Measurements from ENCODE around the gene MED20.

The MED20 gene

DNA sequence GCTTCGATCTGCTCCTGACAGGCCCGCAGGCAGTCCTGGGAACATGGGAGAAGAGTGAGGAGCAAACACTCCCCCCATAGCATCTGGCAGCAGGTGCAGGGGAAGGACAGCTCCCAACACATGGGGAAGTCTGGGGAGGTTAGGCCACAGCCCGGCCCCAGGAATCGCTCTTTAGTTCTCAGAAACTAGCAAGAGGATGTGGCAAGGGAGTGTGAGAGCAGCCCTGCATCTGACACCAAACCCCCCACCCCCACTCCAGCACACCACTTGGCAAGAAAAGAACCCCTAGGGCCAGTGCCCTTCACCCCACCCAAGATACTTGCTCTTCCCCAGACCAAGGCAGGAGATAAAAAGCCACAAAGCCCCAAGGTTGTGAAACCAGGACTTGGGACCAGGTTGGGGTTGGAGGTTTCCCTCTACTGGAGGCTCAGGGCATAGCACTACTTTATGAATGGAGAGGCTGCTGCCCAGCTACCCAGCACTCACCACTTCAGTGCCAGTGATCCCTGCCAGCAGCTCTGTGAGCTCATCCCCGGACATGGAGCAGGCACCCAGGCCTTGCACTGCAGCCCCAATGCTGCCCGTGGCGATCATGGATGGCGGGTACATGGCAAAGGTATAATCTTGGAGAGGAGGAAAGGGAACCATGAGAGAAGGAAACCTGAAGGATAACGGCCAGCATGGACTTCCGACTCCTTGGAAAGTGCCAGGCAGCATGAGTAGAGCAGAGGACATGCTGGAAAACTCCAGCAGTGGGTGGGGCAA is 15.3 kb upstream of the MED20 start:
- TF ChIP-seq POLR2A (IDR thresholded peaks at IDR 0.05; ENCODE audit: low read depth, low read length): no peak
- peak; percentile 89 for DNase-seq (ENCODE audit: insufficient read length, low spot score)
- FAIRE-seq: peak; percentile 86

DNA sequence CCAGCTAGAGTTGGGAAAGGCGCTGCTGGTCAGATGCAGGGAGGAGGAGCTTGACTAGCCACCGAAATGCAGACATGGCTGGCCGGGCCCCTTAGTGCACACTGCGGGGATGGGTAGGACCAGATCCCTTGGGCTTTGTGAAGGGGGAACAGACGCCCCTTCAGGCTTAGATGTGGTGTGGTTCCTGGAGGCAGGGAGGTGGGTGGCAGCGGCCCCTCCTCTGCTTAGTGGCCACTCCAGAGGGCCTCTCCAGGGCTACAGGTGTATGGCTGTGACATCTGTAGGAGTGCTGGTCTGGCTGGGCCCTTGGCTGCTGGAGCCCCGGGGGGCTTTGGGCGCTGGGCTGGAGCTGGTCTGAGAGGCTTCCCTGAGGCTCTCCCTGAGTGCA is 14.7 kb upstream of the MED20 start:
- no peak for TF ChIP-seq POLR2A (IDR thresholded peaks at IDR 0.05; ENCODE audit: low read depth, low read length)
- no peak for FAIRE-seq
- DNase-seq (ENCODE audit: insufficient read length, low spot score): no peak

DNA sequence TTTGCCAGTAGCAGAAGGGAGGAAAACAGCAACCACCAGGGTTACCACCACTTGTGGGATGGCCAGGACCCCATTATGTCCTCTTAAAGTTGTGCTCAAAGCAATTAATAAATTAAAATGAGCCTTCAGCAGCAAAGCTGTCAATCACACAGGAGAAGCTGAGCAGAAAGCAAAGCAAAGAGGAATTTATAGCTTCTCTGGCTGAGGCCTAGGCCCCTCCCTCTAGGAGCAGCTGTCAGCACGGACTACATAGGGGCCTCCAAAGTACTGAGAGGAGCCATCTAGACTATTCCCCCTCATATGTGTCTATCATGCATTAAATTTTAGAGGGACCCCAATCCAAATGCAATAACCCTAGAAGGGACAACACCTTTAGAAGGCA is 14.2 kb upstream of the MED20 start:
- FAIRE-seq: no peak
- no peak for DNase-seq (ENCODE audit: insufficient read length, low spot score)
- no peak for TF ChIP-seq POLR2A (IDR thresholded peaks at IDR 0.05; ENCODE audit: low read depth, low read length)

DNA sequence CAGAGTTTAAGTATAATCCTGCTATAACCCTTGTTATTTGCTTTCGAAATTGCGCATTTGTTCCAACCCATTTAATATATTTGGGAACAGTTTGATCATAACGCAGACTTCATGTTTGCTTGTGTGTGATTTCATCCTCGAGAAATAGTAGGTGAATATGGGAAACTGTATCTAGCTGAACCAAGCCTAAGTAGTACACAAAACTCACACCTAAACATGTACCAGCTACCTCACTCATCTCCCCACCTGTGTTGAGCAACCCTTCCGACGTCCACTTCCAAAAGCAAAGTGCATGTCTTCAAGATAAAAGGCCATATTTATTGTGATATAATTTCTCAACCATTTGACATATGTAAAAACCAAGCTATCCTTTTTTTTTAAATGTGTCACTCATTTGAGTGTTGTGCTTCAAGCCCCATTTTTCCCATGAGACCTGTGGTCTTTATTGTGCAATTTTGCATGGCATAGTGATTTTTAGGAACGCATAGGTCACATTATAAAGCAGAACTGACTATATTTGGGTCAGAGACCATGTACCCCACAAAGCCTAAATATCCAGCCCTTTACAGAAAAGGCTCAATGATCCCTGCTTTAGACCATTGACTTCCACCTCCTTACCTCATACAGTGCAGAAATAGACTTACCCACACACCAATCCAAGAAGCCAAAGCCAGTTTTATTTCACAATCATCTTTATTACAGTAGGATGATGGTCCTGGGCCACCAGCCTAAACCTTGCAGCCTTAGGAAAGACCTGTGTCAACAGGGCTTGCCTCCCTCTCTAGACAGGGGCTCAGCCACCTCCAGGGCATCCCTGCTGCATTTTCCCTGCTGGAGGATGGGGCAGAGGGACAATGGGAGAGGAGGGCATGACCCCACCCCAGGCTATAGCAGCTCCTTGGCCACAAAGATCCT is 13.6 kb upstream of the MED20 start:
- no peak for TF ChIP-seq POLR2A (IDR thresholded peaks at IDR 0.05; ENCODE audit: low read depth, low read length)
- no peak for FAIRE-seq
- no peak for DNase-seq (ENCODE audit: insufficient read length, low spot score)

DNA sequence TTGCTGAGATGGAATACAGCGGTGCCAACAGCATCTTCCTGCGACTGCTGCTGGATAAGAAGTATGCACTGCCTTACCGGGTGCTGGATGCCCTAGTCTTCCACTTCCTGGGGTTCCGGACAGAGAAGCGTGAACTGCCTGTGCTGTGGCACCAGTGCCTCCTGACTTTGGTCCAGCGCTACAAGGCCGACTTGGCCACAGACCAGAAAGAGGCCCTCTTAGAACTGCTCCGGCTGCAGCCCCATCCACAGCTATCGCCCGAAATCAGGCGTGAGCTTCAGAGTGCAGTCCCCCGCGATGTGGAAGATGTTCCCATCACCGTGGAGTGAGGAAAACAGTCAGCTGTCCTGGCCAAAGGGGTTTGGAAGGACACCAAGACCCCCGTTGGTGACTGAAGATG is 11.4 kb upstream of the MED20 start:
- FAIRE-seq: no peak
- no peak for TF ChIP-seq POLR2A (IDR thresholded peaks at IDR 0.05; ENCODE audit: low read depth, low read length)
- DNase-seq (ENCODE audit: insufficient read length, low spot score): no peak

DNA sequence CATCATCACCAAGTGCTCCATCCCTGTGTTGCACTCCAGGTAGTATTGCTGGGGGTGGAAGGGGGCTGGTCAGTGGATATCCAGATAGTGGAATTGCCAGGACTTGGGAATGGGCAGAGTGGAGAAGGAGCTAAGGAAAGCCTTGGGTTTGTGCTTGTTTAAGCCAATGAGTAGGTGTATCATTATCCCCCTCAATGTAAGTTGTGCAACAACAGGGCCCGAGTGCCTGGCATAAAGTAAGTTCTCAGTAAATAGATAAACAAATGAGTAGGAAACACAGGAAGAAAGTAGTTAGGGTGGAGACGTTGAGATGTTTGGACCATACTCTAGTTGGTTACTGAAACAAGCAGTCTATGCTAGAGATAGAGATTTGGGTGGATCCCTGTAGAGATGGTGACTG is 10.9 kb upstream of the MED20 start:
- no peak for TF ChIP-seq POLR2A (IDR thresholded peaks at IDR 0.05; ENCODE audit: low read depth, low read length)
- no peak for FAIRE-seq
- DNase-seq (ENCODE audit: insufficient read length, low spot score): no peak

DNA sequence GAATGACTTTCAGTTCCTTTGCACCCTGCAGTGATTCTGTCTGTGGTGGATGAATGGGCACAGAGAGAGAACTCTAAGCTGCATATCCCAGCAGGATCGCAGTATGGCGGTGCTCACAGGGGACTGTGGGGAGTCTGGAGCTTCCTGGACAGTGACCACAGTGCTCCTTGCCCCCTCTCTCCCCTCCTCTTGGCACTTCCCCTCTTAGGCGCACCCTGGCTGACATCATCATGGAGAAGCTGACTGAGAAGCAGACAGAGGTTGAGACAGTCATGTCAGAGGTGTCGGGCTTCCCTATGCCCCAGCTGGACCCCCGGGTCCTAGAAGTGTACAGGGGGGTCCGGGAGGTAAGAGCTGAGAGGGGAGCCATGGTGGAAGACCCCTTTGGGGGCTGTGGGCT is 9.0 kb upstream of the MED20 start:
- FAIRE-seq (no peak), DNase-seq (ENCODE audit: insufficient read length, low spot score) (no peak)
- TF ChIP-seq POLR2A (IDR thresholded peaks at IDR 0.05; ENCODE audit: low read depth, low read length): no peak

DNA sequence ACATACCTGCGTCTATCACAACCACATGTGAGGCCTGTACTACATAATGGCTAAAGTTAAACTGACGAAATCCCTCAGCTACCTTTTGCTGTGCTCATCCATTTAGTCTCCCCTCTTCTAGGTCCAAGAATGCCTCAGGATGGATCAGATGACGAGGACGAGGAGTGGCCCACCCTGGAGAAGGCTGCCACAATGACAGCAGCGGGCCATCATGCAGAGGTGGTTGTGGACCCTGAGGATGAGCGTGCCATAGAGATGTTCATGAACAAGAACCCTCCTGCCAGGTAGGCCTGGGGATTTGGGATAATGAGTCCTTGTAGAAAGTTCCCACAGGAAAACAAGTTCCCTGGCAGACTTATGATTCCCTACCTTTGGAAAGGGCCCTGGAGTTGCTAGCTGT is 6.3 kb upstream of the MED20 start:
- no peak for TF ChIP-seq POLR2A (IDR thresholded peaks at IDR 0.05; ENCODE audit: low read depth, low read length)
- DNase-seq (ENCODE audit: insufficient read length, low spot score) (no peak), FAIRE-seq (no peak)

DNA sequence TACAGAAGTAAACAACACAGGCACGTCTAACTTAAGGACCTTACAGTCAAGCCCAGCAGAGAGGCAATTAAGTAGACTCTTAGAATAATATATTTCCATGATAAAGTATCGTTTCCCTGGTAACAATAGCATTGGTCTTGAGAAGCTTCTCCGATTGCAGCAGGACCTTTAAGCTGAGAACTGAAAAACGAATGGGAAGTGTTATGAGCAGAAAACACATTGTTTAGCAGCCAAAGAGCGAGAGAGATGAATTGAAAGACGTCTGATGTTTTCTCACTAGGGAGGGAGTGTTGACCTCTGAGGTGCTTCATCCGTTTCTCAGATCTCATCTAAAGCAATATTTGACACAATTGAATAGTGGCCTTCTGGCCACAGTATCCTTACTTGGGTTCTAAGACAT is 1.2 kb upstream of the MED20 start:
- no peak for TF ChIP-seq POLR2A (IDR thresholded peaks at IDR 0.05; ENCODE audit: low read depth, low read length)
- DNase-seq (ENCODE audit: insufficient read length, low spot score) (no peak), FAIRE-seq (no peak)

DNA sequence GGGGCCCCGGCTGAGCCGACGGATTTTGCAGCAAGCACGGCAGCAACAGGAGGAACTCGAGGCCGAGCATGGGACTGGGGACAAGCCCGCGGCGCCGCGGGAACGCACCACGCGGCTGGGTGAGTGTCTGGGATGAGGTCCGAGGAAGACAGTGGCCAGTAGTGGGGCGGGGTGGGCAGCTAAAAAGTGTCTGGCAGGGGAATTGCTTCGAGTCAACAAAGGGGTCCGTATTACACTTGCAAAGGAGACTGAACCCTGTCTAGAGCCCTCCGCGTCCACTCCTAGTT is 716 bp upstream of the MED20 start:
- TF ChIP-seq POLR2A (IDR thresholded peaks at IDR 0.05; ENCODE audit: low read depth, low read length): no peak
- FAIRE-seq: no peak
- no peak for DNase-seq (ENCODE audit: insufficient read length, low spot score)

DNA sequence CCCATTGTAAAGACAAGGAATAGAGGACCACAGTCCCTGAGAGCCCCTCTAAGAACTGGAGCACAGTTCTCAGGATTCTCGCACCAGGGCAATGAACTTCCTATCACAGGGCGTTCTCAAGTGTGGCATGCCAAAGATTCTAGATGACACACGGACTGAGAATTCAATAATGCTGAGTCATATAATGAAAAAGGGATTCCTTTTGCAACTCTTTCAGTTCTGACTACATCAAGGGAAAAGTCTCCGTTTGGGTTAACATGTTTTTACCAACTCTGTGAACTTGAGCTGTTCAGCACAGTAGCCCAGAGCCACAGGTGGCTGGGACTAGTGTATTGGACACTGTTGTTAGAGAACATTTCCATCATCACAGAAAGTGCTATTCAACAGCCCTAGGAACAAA is 3.4 kb downstream of the MED20 start:
- FAIRE-seq: peak; percentile 95
- TF ChIP-seq POLR2A (IDR thresholded peaks at IDR 0.05; ENCODE audit: low read depth, low read length): no peak
- peak; percentile 63 for DNase-seq (ENCODE audit: insufficient read length, low spot score)

DNA sequence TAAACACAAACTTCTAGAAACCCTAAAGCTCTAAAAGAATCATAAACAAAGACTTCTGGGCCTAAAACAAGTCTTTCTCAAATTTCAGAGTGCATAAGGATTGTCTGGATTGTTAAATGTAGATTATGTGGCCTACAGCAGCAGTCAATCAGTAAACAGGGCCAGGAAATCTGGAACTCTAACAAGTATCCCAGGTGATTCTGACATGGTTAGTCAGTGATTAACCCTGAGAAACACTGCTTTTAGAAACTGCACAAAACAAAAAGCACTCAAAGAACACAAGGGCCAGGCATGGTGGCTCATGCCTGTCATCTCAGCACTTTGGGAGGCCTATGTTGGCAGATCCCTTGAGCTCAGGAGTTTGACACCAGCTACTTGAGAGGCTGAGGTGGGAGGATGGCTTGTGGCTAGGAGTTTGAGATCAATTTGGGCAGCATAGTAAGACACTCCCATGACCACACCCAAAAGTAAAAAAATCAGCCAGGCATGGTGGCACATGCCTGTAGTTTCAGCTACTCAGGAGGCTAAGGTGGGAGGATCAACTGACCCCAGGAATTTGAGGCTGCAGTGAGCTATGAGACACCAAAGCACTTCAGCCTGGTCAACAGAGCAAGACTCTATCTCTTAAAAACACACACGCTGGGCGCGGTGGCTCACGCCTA is 5.9 kb downstream of the MED20 start:
- no peak for TF ChIP-seq POLR2A (IDR thresholded peaks at IDR 0.05; ENCODE audit: low read depth, low read length)
- FAIRE-seq (no peak), DNase-seq (ENCODE audit: insufficient read length, low spot score) (no peak)

DNA sequence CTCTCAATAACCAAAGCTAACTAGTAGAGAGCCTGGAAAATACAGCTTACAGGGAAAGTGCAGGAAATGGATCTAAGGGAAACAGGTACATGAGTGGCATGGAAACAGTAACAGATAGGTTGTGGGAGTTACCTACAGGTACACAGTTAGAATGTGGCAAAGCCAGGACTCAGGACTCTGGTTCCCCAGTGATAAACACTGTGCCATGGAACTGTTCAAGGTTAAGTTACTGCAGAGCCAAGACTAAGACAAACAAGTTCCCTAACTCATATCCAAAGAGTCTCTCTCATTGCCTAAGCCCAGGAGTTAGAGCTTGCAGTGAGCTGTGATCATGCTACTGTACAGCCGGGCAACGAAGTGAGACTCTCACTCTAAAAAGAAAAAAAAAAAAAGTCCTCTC is 6.6 kb downstream of the MED20 start:
- FAIRE-seq (no peak), DNase-seq (ENCODE audit: insufficient read length, low spot score) (no peak)
- TF ChIP-seq POLR2A (IDR thresholded peaks at IDR 0.05; ENCODE audit: low read depth, low read length): no peak

DNA sequence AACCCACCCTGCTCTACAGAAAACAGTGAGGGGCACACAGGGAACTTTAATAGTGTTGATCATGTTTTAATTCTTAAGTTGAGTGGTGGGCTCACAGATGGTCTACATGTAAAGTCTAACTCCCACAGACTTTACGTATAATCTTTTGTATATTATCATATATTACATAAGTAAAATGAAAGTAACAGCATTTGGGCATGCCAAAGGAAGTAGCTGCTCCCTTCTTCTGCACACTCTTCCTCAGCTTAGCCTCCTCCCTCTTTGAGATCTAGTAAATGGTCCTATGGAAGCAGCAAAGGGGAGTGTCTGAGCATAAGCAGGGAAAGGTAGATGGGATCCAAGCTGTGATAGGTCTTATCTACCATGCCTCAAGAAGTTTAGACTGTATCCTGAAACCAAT is 11.2 kb downstream of the MED20 start:
- FAIRE-seq (no peak), DNase-seq (ENCODE audit: insufficient read length, low spot score) (no peak)
- TF ChIP-seq POLR2A (IDR thresholded peaks at IDR 0.05; ENCODE audit: low read depth, low read length): no peak
